ENCODE data around the gene FAIM2.

Gene FAIM2

DNA sequence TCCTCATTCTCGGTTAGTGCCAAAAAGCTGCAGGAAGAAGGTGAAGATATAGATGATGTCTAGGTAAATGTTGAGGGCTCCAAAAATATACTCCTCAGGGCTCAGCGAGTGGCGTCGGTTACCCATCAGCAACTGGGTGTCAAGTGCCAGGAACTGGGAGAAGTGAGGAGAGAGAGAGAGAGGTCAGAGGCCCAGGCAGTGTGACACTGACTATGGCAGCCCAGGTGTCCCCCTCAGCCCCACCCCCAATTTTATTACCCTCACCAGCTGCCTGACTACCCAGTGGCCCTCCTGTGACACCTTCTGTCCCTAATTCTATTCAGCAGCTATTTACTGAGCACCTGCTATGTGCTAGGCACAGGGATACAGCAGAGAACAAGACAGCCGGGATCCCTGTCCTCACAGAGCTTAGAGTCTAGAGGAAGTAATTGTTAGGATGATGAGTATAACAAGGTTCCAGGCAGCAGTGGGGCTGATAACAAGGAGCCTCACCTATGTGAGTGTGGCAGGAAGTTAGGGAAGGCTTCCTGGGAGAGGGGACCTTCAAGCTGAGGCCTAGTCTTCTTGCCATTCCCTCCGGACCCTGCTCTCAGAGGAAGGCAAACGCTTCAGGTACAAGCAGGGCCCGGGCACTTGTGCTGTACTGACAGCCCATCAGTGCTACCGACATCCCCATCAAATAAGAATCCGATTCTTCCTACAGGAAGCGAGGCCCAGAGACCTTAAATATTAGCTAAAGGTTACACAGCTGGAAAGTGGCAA is 33.0 kb downstream of the FAIM2 start:
- no CpG with 5 or more reads among the region's 11 CpGs for WGBS (ENCODE audit: insufficient coverage, insufficient read length)
- Histone ChIP-seq H3K27ac (ENCODE audit: low read length) (no peak overlapping the region), H3K4me1 (ENCODE audit: control insufficient read depth, insufficient read depth, low read length) (no peaks in the 10 kb centered on the region), H3K9me3 (ENCODE audit: control insufficient read depth, insufficient read depth, low read length) (no peaks in the 10 kb centered on the region), H3K4me3 (ENCODE audit: low read length) (no peak overlapping the region), H3K36me3 (ENCODE audit: control insufficient read depth, insufficient read depth, low read length) (no peaks in the 10 kb centered on the region), H3K27me3 (ENCODE audit: control insufficient read depth, insufficient read depth, low read length) (no peaks in the 10 kb centered on the region)
- DNase-seq (ENCODE audit: low read depth, low spot score), result no peak

DNA sequence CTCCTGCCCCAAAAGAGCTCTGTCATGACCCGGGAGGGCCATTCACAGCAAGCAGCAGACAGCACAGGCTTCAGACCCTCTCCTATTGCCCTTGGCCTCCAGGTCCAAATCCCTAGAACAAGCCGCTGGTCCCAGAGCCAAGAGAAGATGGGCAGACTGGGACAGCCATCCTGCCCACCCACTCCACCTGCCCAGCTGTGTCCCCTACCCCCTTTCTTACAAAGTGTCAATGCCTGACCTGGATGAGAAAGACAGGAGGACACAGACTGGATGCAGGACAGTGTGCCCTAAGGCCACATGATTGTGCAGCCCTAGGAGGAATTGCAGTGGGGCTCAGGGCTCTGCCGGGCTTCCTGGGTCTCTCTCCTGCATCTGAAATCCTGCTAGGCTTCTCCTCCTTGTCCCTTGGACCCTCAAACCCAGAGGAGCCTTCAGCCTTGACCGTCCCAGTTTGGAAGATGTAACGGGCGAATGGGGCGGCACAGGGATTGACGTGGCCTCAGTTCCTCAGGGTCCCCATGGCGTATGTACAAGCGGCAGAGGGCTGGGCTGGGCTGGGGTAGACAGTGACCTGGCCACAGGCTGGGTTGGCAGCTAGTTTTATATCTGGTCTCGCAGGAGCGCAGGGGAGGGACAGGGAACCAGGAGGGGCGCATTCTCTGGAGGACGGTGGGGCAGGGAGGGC is 33.7 kb downstream of the FAIM2 start:
- no peaks in the 10 kb centered on the region for H3K4me1 ChIP-seq (ENCODE audit: control insufficient read depth, insufficient read depth, low read length)
- no peak overlapping the region for H3K27ac ChIP-seq (ENCODE audit: low read length)
- WGBS (ENCODE audit: insufficient coverage, insufficient read length), result no CpG with 5 or more reads among the region's 14 CpGs

DNA sequence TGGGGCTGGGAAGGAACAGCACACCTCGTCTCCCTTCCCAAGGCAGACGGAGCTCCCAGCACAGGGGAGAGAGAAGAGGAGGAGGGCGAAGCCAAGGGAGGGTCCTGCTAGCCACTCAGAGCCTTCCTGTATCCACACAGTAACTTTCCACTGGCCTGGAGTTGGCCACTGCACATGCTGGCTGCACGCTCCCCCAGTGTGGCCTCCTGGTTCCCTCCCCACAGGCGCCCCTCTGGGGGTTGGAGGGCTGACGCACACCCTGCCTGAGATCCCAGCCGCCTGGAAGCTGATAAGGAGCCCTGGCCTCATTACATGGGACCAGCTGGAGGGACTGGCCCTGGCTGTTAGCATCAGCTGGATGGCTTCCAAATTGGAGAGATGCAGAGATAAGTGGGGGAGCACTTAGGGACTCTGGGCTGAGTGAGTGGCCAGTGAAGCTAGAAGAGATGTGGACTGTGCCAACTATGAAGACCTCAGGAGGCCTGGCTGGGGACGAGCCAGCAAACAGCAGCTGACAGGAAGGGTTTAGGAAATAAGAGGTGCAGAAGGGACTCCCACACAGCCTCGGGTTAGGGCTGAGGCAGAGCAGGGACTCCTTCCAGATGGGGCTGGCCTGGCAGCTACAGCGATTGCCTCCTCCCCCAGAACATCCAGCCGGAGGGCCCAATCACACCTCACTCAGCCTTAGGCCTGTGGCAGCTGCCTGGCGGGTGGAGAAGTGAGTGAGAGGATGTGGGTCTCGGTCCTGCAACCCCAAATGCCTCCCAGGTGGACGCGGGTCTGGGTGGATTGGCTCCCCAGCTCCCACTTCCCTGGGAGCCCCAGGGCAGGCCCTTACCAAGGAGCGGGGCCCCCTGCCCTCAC is 34.5 kb downstream of the FAIM2 start:
- no CpG with 5 or more reads among the region's 16 CpGs for WGBS (ENCODE audit: insufficient coverage, insufficient read length)
- Histone ChIP-seq H3K4me3 (ENCODE audit: low read length) (no peak overlapping the region), H3K9me3 (ENCODE audit: control insufficient read depth, insufficient read depth, low read length) (no peaks in the 10 kb centered on the region), H3K36me3 (ENCODE audit: control insufficient read depth, insufficient read depth, low read length) (no peaks in the 10 kb centered on the region), H3K27ac (ENCODE audit: low read length) (no peak overlapping the region), H3K27me3 (ENCODE audit: control insufficient read depth, insufficient read depth, low read length) (no peaks in the 10 kb centered on the region), H3K4me1 (ENCODE audit: control insufficient read depth, insufficient read depth, low read length) (no peaks in the 10 kb centered on the region)
- DNase-seq (ENCODE audit: low read depth, low spot score), result no peak

More for the DNA sequence above, 33.7 kb downstream of the FAIM2 start:
- no peaks in the 10 kb centered on the region for H3K27me3 ChIP-seq (ENCODE audit: control insufficient read depth, insufficient read depth, low read length)
- DNase-seq (ENCODE audit: low read depth, low spot score), result no peak
- H3K9me3 ChIP-seq (ENCODE audit: control insufficient read depth, insufficient read depth, low read length), result no peaks in the 10 kb centered on the region
- no peaks in the 10 kb centered on the region for H3K36me3 ChIP-seq (ENCODE audit: control insufficient read depth, insufficient read depth, low read length)
- no peak overlapping the region for H3K4me3 ChIP-seq (ENCODE audit: low read length)

DNA sequence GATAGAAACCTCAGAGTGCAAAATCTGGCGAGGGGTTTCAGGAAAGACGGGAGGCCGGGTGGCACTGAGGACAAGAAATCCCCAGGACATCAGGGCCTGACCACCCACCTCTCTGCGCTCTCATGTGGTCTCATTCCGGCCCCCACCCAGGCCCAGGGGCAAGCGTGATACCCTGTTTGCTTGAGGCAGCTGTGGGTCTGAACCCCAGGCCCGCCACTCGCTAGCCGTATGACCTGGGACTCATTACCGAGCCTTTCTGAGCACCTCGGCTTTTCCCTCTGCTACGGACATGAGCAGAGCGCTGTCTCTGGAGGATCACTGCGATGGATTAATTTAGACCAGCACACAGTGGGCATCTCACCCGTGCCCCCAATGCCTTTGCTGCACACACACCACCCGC is 35.3 kb downstream of the FAIM2 start:
- H3K4me3 ChIP-seq (ENCODE audit: low read length), result no peak overlapping the region
- H3K4me1 ChIP-seq (ENCODE audit: control insufficient read depth, insufficient read depth, low read length), result no peaks in the 10 kb centered on the region
- H3K9me3 ChIP-seq (ENCODE audit: control insufficient read depth, insufficient read depth, low read length), result no peaks in the 10 kb centered on the region
- no peaks in the 10 kb centered on the region for H3K36me3 ChIP-seq (ENCODE audit: control insufficient read depth, insufficient read depth, low read length)
- no peak for DNase-seq (ENCODE audit: low read depth, low spot score)
- no CpG with 5 or more reads among the region's 16 CpGs for WGBS (ENCODE audit: insufficient coverage, insufficient read length)
- H3K27ac ChIP-seq (ENCODE audit: low read length), result no peak overlapping the region
- no peaks in the 10 kb centered on the region for H3K27me3 ChIP-seq (ENCODE audit: control insufficient read depth, insufficient read depth, low read length)

DNA sequence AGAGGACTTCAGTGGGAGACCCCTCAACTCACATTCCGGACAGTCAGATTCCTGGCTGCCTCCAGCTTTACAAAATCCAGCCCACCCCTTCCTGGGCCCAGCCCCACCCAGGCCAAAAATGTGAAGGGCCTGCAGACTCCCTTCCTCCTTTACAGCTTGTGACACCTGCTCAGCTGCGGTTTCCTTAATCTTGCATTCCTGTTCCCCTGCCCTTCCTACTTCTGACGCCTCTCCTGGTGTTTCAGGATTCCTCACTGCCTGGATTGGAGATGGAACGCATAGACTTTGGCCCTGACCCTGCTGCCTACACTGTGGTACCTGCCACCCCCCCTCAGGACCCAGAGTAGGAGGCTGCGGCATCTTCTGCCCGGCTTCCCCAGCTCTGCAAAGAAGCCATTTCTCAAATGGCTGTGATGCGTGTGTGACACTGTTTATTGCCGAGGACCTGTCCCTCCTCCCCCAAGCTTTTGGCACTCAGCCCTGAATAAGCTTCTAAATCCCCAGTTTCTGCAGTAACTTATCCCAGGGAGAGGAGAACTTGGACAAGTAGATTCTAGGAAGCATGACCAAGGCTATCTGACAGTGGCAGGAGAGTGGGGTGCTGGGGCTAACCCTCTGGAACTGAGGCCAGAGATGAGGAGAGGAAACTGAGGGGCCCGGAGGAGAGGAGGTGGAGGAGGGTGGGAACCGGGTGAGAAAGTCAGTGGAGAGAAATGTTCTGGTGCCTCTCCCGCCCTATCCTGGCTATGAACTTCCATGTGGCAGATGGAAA is 35.9 kb downstream of the FAIM2 start:
- no peaks in the 10 kb centered on the region for H3K9me3 ChIP-seq (ENCODE audit: control insufficient read depth, insufficient read depth, low read length)
- no peaks in the 10 kb centered on the region for H3K4me1 ChIP-seq (ENCODE audit: control insufficient read depth, insufficient read depth, low read length)
- H3K36me3 ChIP-seq (ENCODE audit: control insufficient read depth, insufficient read depth, low read length), result no peaks in the 10 kb centered on the region
- H3K27ac ChIP-seq (ENCODE audit: low read length), result no peak overlapping the region
- no CpG with 5 or more reads among the region's 11 CpGs for WGBS (ENCODE audit: insufficient coverage, insufficient read length)
- no peak for DNase-seq (ENCODE audit: low read depth, low spot score)
- H3K4me3 ChIP-seq (ENCODE audit: low read length), result no peak overlapping the region
- no peaks in the 10 kb centered on the region for H3K27me3 ChIP-seq (ENCODE audit: control insufficient read depth, insufficient read depth, low read length)

DNA sequence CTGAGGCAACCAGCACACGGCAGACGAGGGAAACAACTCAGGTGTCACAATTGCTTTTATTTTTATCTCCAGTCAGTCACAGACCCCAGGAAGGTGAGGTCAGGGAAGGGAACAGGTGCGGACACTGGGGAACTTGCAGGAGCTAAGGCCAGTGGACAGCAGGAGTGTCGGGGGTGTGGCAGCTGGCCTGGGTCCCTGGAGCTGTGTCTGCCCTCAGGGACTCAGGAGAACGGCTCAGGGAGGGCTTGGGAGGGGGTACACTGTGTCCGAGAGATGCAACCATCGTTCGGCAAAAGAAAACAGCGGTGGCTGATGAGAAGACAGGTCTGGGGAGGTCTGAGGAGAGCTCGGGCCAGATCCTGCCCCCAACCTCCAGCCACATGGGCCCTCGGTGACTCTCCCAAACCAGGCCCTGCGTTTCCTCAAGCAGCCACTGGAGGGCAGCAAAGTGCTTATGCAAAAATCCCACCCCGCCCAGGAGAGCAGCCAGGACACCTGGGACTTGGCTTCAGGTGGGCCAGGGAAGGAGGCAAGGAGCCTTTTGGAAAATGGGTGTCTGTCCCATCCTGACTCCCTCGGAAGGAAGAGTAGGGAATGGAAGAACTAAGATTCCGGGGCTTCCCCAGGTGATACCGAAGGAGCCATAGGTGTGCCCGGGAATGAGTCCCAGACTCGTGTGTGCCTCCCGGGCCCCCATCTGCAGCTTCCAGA is 36.7 kb downstream of the FAIM2 start:
- no CpG with 5 or more reads among the region's 19 CpGs for WGBS (ENCODE audit: insufficient coverage, insufficient read length)
- Histone ChIP-seq H3K4me3 (ENCODE audit: low read length) (no peak overlapping the region), H3K27ac (ENCODE audit: low read length) (no peak overlapping the region), H3K27me3 (ENCODE audit: control insufficient read depth, insufficient read depth, low read length) (no peaks in the 10 kb centered on the region), H3K4me1 (ENCODE audit: control insufficient read depth, insufficient read depth, low read length) (no peaks in the 10 kb centered on the region), H3K36me3 (ENCODE audit: control insufficient read depth, insufficient read depth, low read length) (no peaks in the 10 kb centered on the region), H3K9me3 (ENCODE audit: control insufficient read depth, insufficient read depth, low read length) (no peaks in the 10 kb centered on the region)
- peak; percentile 54 for DNase-seq (ENCODE audit: low read depth, low spot score)

DNA sequence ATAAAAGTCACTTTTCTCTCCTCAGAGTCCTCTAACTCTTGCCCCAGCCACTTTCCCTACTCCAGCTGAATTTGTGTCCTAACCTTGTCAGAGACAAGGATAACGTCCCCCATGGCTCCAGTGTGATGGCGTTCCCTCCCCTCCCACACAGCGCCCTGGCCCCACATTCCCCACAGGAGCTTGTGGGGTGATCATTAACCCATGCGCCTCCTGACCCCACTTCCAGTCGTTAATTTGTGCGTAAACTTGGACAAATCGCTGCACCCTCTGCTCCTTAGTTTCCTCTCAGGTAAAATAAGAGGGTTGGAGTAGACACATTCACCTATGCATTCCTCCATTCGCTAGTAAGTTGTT is 37.9 kb downstream of the FAIM2 start:
- Histone ChIP-seq H3K36me3 (ENCODE audit: control insufficient read depth, insufficient read depth, low read length) (no peaks in the 10 kb centered on the region), H3K27me3 (ENCODE audit: control insufficient read depth, insufficient read depth, low read length) (no peaks in the 10 kb centered on the region), H3K4me1 (ENCODE audit: control insufficient read depth, insufficient read depth, low read length) (no peaks in the 10 kb centered on the region), H3K9me3 (ENCODE audit: control insufficient read depth, insufficient read depth, low read length) (no peaks in the 10 kb centered on the region), H3K4me3 (ENCODE audit: low read length) (no peak overlapping the region), H3K27ac (ENCODE audit: low read length) (no peak overlapping the region)
- WGBS (ENCODE audit: insufficient coverage, insufficient read length), result no CpG with 5 or more reads among the region's 8 CpGs
- DNase-seq (ENCODE audit: low read depth, low spot score), result no peak

DNA sequence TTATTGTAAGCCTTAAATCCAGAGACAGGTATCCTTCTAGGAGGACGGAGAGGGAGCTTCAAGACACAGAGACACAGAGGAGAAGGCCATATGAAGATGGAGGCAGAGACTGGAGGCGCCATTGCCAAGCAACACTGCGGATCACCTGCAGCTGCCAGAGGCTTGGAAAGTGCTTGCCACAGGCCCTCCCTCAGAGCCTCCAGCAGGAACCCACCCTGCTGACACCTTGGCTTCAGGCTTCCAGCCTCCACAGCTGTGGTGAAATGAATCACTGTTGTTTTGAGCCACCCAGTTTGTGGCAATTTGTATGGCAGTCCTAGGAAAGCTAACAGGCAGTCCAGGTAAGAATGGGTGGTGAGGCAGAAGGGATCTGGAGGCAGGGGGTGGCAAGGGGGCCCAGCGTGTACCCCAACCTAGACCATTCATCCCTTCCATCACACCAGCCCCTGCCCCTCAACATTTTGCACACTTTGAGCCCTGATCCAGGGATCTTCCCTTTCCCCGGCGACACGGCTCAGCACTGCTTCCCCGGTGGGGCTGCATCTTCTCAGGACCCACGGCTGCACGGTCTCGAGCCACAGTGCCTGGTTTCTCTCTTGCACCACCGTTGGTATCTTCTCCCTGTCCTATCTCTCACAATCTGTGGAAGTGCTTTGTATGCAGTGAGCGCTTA is 38.5 kb downstream of the FAIM2 start:
- no peak overlapping the region for H3K27ac ChIP-seq (ENCODE audit: low read length)
- no peaks in the 10 kb centered on the region for H3K36me3 ChIP-seq (ENCODE audit: control insufficient read depth, insufficient read depth, low read length)
- no peaks in the 10 kb centered on the region for H3K27me3 ChIP-seq (ENCODE audit: control insufficient read depth, insufficient read depth, low read length)
- no peak overlapping the region for H3K4me3 ChIP-seq (ENCODE audit: low read length)
- no peaks in the 10 kb centered on the region for H3K4me1 ChIP-seq (ENCODE audit: control insufficient read depth, insufficient read depth, low read length)
- H3K9me3 ChIP-seq (ENCODE audit: control insufficient read depth, insufficient read depth, low read length), result no peaks in the 10 kb centered on the region
- WGBS (ENCODE audit: insufficient coverage, insufficient read length), result no CpG with 5 or more reads among the region's 13 CpGs
- DNase-seq (ENCODE audit: low read depth, low spot score), result no peak

DNA sequence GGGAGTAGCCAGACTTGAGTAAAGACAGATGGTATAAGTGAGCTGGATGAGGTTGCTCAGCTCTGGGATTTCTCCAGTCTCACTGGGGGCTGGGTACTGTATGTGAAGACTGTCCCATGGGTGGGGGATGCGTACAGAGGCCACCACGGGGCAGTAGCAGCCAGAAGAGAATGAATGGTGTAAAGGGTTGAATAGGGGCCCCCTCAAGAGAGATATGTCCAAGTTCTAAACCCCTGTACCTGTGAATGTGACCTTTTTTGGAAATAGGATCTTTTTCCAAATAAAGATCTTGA is 39.0 kb downstream of the FAIM2 start:
- DNase-seq (ENCODE audit: low read depth, low spot score), result no peak
- Histone ChIP-seq H3K27me3 (ENCODE audit: control insufficient read depth, insufficient read depth, low read length) (no peaks in the 10 kb centered on the region), H3K4me1 (ENCODE audit: control insufficient read depth, insufficient read depth, low read length) (no peaks in the 10 kb centered on the region), H3K4me3 (ENCODE audit: low read length) (no peak overlapping the region), H3K36me3 (ENCODE audit: control insufficient read depth, insufficient read depth, low read length) (no peaks in the 10 kb centered on the region), H3K27ac (ENCODE audit: low read length) (no peak overlapping the region), H3K9me3 (ENCODE audit: control insufficient read depth, insufficient read depth, low read length) (no peaks in the 10 kb centered on the region)
- no CpG with 5 or more reads among the region's 2 CpGs for WGBS (ENCODE audit: insufficient coverage, insufficient read length)

Data from iPS DF 6.9 (cell line).